ENCODE measurements around the gene TEAD3. TPM values are rescaled to one million over a fixed set of nuclear protein-coding genes. Genes with fewer than 3 reads are reported as not detected.
"Not testable (repeated sequence)": the region's sequence is repeated elsewhere in the genome, so short reads cannot be mapped to it uniquely, and the experiment has no call there.

The TEAD3 gene
- polyA plus RNA-seq, 1 donor from 2014 or later = 0.10 TPM

GRCh38 chr6:35516712-35517111 is 19.8 kb upstream of the TEAD3 start:
- Histone ChIP-seq H3K4me3 (ENCODE audit: low read length) (no peak overlapping the region), H3K79me2 (replicated peaks; ENCODE audit: insufficient read depth, low read length) (no peaks in the 10 kb centered on the region), H3K4me2 (ENCODE audit: low read length) (no peak overlapping the region), H3K9me2 (ENCODE audit: insufficient read depth, low read length) (no peaks in the 10 kb centered on the region), H2AFZ (ENCODE audit: low read depth, low read length) (no peak overlapping the region), H3K27me3 (ENCODE audit: insufficient read depth, low read depth, low read length) (no peaks in the 10 kb centered on the region), H3K27ac (ENCODE audit: low read length) (no peak overlapping the region), H3K36me3 (ENCODE audit: insufficient read depth, low read length) (no peaks in the 10 kb centered on the region), H3F3A (ENCODE audit: insufficient read depth, low read length, poor library complexity, severe bottlenecking) (no peaks in the 10 kb centered on the region), H3K9ac (ENCODE audit: low read length) (no peak overlapping the region), H4K20me1 (ENCODE audit: insufficient read depth) (no peaks in the 10 kb centered on the region), H3K9me3 (ENCODE audit: low read length) (no peaks in the 10 kb centered on the region)
- no peak for TF ChIP-seq EP300 (conservative IDR thresholded peaks at IDR 0.05; ENCODE audit: poor library complexity, severe bottlenecking)
- TF ChIP-seq EZH2 (IDR thresholded peaks at IDR 0.05; ENCODE audit: borderline replicate concordance, insufficient read depth, low read length, poor library complexity, severe bottlenecking) = no peak

GRCh38 chr6:35515939-35516338 is 19.1 kb upstream of the TEAD3 start:
- H3K36me3 ChIP-seq (ENCODE audit: insufficient read depth, low read length); H3K9ac ChIP-seq (ENCODE audit: low read length); H3K4me3 ChIP-seq (ENCODE audit: low read length); H3K9me2 ChIP-seq (ENCODE audit: insufficient read depth, low read length); H3F3A ChIP-seq (ENCODE audit: insufficient read depth, low read length, poor library complexity, severe bottlenecking); H3K79me2 ChIP-seq (replicated peaks; ENCODE audit: insufficient read depth, low read length); H3K27ac ChIP-seq (ENCODE audit: low read length); H4K20me1 ChIP-seq (ENCODE audit: insufficient read depth); H3K9me3 ChIP-seq (ENCODE audit: low read length); H3K27me3 ChIP-seq (ENCODE audit: insufficient read depth, low read depth, low read length); H2AFZ ChIP-seq (ENCODE audit: low read depth, low read length); H3K4me2 ChIP-seq (ENCODE audit: low read length): not testable (repeated sequence)

- TF ChIP-seq REST (IDR thresholded peaks at IDR 0.05; ENCODE audit: borderline replicate concordance) (no peak), MXI1 (conservative IDR thresholded peaks at IDR 0.05; ENCODE audit: poor library complexity, severe bottlenecking) (no peak), TAF1 (IDR thresholded peaks at IDR 0.05; ENCODE audit: low read depth) (no peak), SMC3 (conservative IDR thresholded peaks at IDR 0.05; ENCODE audit: poor library complexity) (no peak), EZH2 (IDR thresholded peaks at IDR 0.05; ENCODE audit: borderline replicate concordance, insufficient read depth, low read length, poor library complexity, severe bottlenecking) (no peak), POLR2AphosphoS5 (IDR thresholded peaks at IDR 0.05) (no peak), CTCF (IDR thresholded peaks at IDR 0.05; ENCODE audit: poor library complexity, severe bottlenecking) (no peak), RAD21 (conservative IDR thresholded peaks at IDR 0.05) (no peak), EP300 (conservative IDR thresholded peaks at IDR 0.05; ENCODE audit: poor library complexity, severe bottlenecking) (no peak)
- Histone ChIP-seq H3K9me2 (ENCODE audit: insufficient read depth, low read length) (no peaks in the 10 kb centered on the region), H2AFZ (ENCODE audit: low read depth, low read length) (no peak overlapping the region), H3K27me3 (ENCODE audit: insufficient read depth, low read depth, low read length) (no peaks in the 10 kb centered on the region), H3K9me3 (ENCODE audit: low read length) (no peaks in the 10 kb centered on the region), H4K20me1 (ENCODE audit: insufficient read depth) (no peaks in the 10 kb centered on the region), H3K4me3 (ENCODE audit: low read length) (no peak overlapping the region), H3K27ac (ENCODE audit: low read length) (no peak overlapping the region), H3F3A (ENCODE audit: insufficient read depth, low read length, poor library complexity, severe bottlenecking) (no peaks in the 10 kb centered on the region), H3K79me2 (replicated peaks; ENCODE audit: insufficient read depth, low read length) (no peaks in the 10 kb centered on the region), H3K36me3 (ENCODE audit: insufficient read depth, low read length) (no peaks in the 10 kb centered on the region), H3K4me2 (ENCODE audit: low read length) (no peak overlapping the region), H3K9ac (ENCODE audit: low read length) (no peak overlapping the region)
Measured at GRCh38 chr6:35514587-35514986, 17.7 kb upstream of the TEAD3 start.

Data from neural cell (in vitro differentiated cells).